PFSK-1 (cell line): ENCODE results near the gene IFT52.

Source experiments
- FOXP2 ChIP-seq: optimal IDR thresholded peaks from 2 replicates; pipeline ENCODE3; 2011; ENCODE audit warnings: borderline replicate concordance, control low read depth, inconsistent platforms; ENCODE audit not compliant: insufficient read depth; ENCODE audit errors: extremely low read length, extremely low read depth
- POLR2AphosphoS5 ChIP-seq: IDR thresholded peaks from 2 replicates; pipeline ENCODE4 v1.6.1; 2012; ENCODE audit warnings: low read depth, mild to moderate bottlenecking, control low read depth, low read length, moderate library complexity
- SIN3A ChIP-seq: IDR thresholded peaks from 2 replicates; pipeline ENCODE4 v1.6.1; 2012; ENCODE audit warnings: mild to moderate bottlenecking, low read length, moderate library complexity, borderline replicate concordance; ENCODE audit not compliant: insufficient read depth
- TAF1 ChIP-seq: IDR thresholded peaks from 2 replicates; pipeline ENCODE4 v1.6.1; 2012; ENCODE audit warnings: low read length, control low read depth, borderline replicate concordance; ENCODE audit not compliant: insufficient read depth
- TF ChIP-seq, protein P1 (sequence below), 2 experiments: IDR thresholded peaks; 2 replicates each; pipeline versions ENCODE4 v1.6.1 to v1.8.0; 2011 to 2012; ENCODE audit warnings: low read depth in 2 of 2, low read length in 2 of 2, control low read depth in 1 of 2, inconsistent platforms in 1 of 2, mild to moderate bottlenecking in 1 of 2, moderate library complexity in 1 of 2; ENCODE audit not compliant: insufficient read depth in 1 of 2

IFT52 gene

DNA sequence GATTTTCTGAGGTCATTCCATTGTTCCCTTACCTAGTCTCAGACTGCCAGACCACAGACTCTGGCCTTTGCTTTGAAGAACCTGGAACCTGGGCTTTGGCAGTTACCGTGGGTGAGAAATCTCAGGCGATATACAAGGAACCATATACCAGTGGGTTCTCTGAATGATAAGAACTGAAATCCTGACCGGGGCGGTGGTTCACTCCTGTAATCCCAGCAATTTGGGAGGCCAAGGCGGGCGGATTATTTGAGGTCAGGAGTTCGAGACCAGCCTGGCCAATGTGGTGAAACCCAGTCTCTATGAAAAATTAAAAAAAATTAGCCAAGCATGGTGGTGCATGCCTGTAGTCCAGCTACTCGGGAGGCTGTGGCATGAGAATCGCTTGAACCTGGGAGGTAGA is 46.2 kb upstream of the IFT52 start:
- TF ChIP-seq TAF1 = no peak

DNA sequence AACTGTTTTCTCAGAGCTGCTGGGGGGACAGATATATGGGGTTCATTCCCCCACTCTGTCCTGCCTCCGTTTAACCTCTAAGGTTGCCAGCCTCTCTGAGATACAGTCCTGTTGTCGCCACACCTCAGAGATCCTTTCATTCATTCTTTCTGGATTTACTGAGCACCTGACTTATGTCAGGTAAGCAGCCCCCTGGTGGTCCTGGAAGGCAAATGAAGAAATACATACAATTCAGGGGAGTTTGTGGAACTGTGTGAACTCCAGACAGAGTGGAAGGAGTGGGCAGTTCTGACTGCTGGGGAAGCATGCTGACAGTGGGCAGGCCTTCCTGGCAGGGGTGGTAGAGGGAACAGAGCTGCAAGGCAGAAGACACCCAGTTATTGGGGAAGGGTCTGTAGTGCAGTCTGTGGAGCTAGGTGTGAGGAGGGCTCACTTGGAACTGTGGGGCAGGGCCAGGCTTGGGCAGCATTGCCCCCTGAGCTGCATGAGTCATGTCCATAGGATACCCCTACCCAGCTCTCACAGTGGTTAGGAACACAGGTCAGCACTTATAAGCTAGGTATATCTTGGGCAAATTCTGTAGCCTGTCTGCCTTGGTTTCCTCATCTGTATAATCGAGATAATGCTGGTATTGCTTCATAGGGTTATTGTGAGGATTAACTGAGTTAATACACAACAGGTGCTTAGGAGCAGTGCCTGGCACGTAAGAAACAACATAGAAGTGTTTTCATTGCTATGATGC is 44.7 kb upstream of the IFT52 start:
- no peak for TF ChIP-seq SIN3A
- TF ChIP-seq TAF1 = no peak
- no peak for TF ChIP-seq POLR2AphosphoS5
- no peak for TF ChIP-seq FOXP2
- TF ChIP-seq, protein P1, sequence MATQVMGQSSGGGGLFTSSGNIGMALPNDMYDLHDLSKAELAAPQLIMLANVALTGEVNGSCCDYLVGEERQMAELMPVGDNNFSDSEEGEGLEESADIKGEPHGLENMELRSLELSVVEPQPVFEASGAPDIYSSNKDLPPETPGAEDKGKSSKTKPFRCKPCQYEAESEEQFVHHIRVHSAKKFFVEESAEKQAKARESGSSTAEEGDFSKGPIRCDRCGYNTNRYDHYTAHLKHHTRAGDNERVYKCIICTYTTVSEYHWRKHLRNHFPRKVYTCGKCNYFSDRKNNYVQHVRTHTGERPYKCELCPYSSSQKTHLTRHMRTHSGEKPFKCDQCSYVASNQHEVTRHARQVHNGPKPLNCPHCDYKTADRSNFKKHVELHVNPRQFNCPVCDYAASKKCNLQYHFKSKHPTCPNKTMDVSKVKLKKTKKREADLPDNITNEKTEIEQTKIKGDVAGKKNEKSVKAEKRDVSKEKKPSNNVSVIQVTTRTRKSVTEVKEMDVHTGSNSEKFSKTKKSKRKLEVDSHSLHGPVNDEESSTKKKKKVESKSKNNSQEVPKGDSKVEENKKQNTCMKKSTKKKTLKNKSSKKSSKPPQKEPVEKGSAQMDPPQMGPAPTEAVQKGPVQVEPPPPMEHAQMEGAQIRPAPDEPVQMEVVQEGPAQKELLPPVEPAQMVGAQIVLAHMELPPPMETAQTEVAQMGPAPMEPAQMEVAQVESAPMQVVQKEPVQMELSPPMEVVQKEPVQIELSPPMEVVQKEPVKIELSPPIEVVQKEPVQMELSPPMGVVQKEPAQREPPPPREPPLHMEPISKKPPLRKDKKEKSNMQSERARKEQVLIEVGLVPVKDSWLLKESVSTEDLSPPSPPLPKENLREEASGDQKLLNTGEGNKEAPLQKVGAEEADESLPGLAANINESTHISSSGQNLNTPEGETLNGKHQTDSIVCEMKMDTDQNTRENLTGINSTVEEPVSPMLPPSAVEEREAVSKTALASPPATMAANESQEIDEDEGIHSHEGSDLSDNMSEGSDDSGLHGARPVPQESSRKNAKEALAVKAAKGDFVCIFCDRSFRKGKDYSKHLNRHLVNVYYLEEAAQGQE (IDR thresholded peaks at IDR 0.05; ENCODE audit: insufficient read depth in 1 of 2, low read depth in 2 of 2, low read length in 2 of 2) = no peak

DNA sequence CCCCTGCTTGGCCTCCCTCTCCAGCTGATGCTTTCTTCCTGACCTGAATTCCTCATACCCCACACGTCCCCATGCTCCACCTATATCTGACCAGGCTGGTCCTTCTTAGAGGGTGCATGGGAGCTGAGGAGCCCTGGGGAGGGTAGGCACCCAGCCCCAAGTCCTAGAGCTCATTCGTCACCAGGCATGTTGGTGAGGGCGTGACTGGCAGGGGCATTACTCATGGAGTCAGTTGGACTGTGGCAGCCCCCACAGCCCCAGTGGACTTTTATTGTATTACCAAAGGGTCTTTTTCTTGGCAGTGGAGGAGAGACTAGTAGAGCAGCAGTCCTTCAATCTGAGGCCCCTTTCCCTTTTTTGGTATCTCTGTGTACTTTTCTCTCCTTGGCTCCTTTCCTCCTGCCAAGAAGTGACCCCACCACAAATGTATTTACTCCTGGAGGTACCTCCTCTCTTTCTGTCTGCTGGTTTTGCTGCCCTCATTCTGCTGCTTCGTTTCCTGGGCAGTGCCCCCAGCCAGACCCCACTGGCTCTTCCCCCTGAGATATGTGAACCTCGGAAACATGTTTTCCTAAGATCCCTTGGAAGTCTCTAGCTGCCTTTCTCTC is 42.4 kb upstream of the IFT52 start:
- TF ChIP-seq TAF1 (no peak), POLR2AphosphoS5 (no peak), SIN3A (no peak), FOXP2 (no peak)
- TF ChIP-seq, protein P1 (IDR thresholded peaks at IDR 0.05; ENCODE audit: insufficient read depth in 1 of 2, low read depth in 2 of 2, low read length in 2 of 2) = no peak

DNA sequence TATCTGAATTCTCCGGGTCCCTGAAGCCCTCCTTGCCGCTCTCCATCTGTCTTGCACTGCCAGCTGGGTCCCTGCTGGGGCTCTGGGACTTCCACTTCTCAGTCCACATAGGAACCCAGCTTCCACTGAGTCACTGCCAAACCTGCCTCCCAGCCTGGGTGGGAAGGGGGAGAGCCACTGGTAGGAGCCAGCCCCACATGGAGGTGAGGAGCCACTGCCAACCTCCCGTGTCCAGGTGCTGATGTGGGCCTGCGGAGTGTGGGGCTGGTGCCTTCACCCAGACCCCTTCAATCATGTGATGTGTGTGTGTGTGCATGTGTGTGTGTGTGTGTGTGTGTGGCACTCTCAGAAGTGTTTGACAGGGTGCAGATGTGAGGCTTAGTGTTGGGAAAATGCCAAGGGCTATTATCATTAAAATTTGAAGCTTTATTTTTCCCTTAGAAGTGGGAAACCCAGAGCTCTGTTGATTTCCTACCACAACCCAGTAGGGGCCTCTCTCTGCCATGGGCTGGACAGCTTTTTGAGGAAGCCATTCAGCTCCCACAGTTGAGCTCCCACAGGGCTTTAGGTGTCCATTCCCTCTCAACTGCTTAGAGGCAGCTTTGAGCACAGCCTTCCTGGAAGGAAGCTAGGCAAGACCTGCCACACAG is 41.2 kb upstream of the IFT52 start:
- TF ChIP-seq TAF1 (no peak), SIN3A (no peak), FOXP2 (no peak), POLR2AphosphoS5 (no peak)
- TF ChIP-seq, protein P1 (IDR thresholded peaks at IDR 0.05; ENCODE audit: insufficient read depth in 1 of 2, low read depth in 2 of 2, low read length in 2 of 2) = no peak

DNA sequence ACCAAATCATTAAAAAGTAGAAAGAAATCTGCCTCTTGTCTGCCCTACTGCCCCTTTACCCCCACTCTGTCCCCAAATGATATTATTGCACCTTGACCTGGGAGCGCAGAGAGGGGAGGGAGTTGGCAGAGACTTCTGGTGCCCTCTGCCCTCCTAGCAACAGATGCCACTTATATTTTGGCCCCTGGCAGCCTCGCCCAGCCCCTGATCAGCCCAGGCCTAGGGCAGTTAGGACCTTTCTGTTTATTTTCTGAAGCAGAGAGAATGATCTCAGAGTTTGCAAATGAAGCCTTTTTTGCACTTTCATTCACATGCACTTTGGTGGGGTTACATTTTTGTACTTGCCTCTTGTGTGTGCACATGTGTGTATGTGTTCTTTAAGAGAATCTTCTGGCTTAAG is 40.3 kb upstream of the IFT52 start:
- no peak for TF ChIP-seq FOXP2
- no peak for TF ChIP-seq TAF1
- no peak for TF ChIP-seq SIN3A
- no peak for TF ChIP-seq POLR2AphosphoS5
- TF ChIP-seq, protein P1 (IDR thresholded peaks at IDR 0.05; ENCODE audit: insufficient read depth in 1 of 2, low read depth in 2 of 2, low read length in 2 of 2) = no peak
